HCT116 (cell line): Measurements from ENCODE around the gene SMTNL2.

Experiments
- CTCF ChIP-seq, 3 experiments: fragments of 200-600 bp in 1 of 3; sonication (generic) in 1 of 3; IDR thresholded peaks in 2 of 3; conservative IDR thresholded peaks in 1 of 3; 2 replicates each; pipeline ENCODE4 v1.5.1; 2012 to 2017; ENCODE audit warnings: low read depth in 2 of 3, low read length in 2 of 3, antibody characterized with exemption in 1 of 3, borderline replicate concordance in 1 of 3, control low read depth in 1 of 3, mild to moderate bottlenecking in 1 of 3, mixed read lengths in 1 of 3, mixed run types in 1 of 3, moderate library complexity in 1 of 3; ENCODE audit not compliant: insufficient read depth in 1 of 3
- POLR2A ChIP-seq: IDR thresholded peaks from 2 replicates; pipeline ENCODE4 v1.7.0; 2011; ENCODE audit warnings: borderline replicate concordance; ENCODE audit not compliant: insufficient read depth, insufficient read length; ENCODE audit errors: extremely low read depth
- POLR2AphosphoS5 ChIP-seq: IDR thresholded peaks from 2 replicates; pipeline ENCODE4 v1.6.1; 2011; ENCODE audit warnings: mild to moderate bottlenecking, low read depth, low read length, moderate library complexity
- ZNF274 ChIP-seq: fragments of 200-500 bp; sonication (Bioruptor generic); IDR thresholded peaks from 2 replicates; pipeline ENCODE4 v1.6.1; 2014; ENCODE audit warnings: mild to moderate bottlenecking, low read depth, low read length, inconsistent platforms

GRCh38 chr17:4588898-4589625 is 4.7 kb downstream of the SMTNL2 start:
- no peak for TF ChIP-seq ZNF274
- no peak for TF ChIP-seq CTCF (IDR thresholded peaks at IDR 0.05 in 2 of 3, conservative IDR thresholded peaks at IDR 0.05 in 1 of 3; ENCODE audit: borderline replicate concordance in 1 of 3, insufficient read depth in 1 of 3, low read depth in 2 of 3, low read length in 2 of 3)
- TF ChIP-seq POLR2AphosphoS5, result no peak
- TF ChIP-seq POLR2A, result no peak
